A375 (cell line): ENCODE results near the gene SHROOM1. TPM values are rescaled to one million over a fixed set of nuclear protein-coding genes. Genes with fewer than 3 reads are reported as not detected.

Experiments
- small RNA-seq: library from RNA; depleted of rRNA; stranded (forward); fragments of <200 nt; gene quantifications from one replicate; pipeline ENCODE3, GENCODE V24; 2014
- total RNA-seq: library from RNA; depleted of rRNA; stranded (reverse); fragments of >200 nt; shearing (Covaris generic); gene quantifications from 2 replicates; pipeline ENCODE4 v1.2.3, GENCODE V29; 2014; rRNA removed

Gene SHROOM1, protein sequence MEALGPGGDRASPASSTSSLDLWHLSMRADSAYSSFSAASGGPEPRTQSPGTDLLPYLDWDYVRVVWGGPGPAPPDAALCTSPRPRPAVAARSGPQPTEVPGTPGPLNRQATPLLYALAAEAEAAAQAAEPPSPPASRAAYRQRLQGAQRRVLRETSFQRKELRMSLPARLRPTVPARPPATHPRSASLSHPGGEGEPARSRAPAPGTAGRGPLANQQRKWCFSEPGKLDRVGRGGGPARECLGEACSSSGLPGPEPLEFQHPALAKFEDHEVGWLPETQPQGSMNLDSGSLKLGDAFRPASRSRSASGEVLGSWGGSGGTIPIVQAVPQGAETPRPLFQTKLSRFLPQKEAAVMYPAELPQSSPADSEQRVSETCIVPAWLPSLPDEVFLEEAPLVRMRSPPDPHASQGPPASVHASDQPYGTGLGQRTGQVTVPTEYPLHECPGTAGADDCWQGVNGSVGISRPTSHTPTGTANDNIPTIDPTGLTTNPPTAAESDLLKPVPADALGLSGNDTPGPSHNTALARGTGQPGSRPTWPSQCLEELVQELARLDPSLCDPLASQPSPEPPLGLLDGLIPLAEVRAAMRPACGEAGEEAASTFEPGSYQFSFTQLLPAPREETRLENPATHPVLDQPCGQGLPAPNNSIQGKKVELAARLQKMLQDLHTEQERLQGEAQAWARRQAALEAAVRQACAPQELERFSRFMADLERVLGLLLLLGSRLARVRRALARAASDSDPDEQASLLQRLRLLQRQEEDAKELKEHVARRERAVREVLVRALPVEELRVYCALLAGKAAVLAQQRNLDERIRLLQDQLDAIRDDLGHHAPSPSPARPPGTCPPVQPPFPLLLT
- total RNA-seq = 9.9 and 14.4 TPM in 2 replicates

GRCh38 chr5:132830436-132831094, at the start of gene SHROOM1:
TSS of gene SHROOM1 (minus strand) at chr5:132830647. CDS start at chr5:132826140, 4,507 bp downstream.

DNA sequence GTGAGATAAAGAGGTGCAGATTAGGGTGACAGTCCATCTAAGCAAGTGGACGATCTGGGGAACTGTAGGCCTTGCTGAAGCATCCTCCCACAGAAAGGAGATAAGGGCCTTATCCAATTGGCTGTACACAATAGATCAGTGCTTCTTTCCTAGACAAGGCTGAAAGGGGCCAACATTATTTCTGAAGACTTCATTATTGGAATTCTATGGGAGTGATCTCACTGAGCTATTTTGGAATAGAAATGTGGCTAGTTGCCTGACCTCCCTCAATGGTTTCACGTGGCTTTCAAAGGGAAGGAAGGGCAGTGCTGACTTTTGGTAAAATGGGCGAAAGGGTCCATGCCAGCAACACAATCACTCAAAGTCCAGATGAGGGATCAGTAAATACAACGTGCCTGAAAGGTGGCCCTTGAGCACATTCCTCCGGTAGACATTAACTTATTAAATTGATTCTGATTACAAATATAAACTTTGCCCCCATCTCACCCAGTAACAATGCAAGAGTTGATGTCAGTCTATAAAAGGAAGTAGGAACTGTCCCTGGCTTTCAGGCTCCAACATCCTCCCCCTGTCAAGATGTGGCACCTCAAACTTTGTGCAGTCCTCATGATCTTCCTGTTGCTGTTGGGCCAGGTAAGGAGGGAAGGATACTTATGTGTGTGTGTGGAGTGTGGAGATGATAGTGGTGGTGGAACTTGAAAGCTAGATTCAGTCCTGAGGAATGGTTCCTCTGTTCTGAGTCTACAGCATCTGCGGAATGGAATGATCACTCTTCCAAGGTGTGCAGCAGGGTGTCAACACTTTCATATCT, 42.9 kb upstream of the SHROOM1 start, which contains the start of gene LEAP2:
Gene LEAP2 (plus strand): TSS at position 550 of the 811 bp plus-strand sequence. CDS start 27 bp downstream, at position 577.

GRCh38 chr5:132866342-132867045, 36.0 kb upstream of the SHROOM1 start, which contains the start of the genes GDF9 and UQCRQ:
TSS of gene GDF9 (minus strand) at chr5:132866469. CDS start at chr5:132864533, 1,936 bp downstream.
TSS of gene UQCRQ (plus strand) at chr5:132866642. CDS start at chr5:132866882, 240 bp downstream.

DNA sequence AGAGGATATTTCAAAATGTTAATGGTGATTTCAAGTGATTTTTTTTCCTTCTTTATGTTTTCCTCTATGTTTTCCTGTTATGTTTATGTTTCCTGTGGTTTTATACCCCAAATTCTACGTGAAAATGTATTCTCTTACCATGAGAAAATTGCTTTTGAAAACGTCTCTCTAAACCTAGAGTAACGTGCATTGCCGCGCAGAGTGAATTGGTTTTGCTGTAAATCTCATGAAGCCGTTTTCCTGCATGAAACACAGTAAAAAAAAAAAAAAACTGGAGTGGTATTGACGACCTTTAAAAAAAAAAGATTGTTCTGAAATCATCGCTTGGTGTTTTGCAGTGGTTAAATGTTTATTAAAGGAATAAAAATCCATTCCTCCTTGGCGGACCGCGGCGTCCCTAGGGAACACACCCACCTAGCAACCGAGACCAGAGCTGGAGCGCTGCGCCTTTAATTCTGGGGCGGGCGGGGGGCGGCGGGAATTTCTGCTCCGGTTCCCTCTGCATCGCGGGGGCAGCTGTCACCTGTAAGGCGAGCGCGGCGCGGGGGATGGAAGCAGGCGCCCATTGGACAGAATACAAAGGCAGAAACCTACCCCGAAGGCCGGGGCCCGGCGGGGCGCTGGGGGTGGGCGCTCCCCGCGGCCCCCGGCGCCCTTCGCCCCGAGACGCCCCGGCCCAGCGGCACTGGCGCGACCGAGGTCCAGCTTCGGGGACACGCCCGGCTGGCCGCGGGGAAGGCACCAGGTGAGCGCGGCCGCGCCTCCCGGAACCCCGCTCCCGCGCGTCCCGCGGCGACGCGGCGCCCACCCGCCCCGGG, 17.5 kb downstream of the SHROOM1 start, which contains the start of gene SOWAHA:
Gene SOWAHA (plus strand): TSS at position 522 of the 818 bp plus-strand sequence. CDS start 320 bp downstream, outside the sequence.

DNA sequence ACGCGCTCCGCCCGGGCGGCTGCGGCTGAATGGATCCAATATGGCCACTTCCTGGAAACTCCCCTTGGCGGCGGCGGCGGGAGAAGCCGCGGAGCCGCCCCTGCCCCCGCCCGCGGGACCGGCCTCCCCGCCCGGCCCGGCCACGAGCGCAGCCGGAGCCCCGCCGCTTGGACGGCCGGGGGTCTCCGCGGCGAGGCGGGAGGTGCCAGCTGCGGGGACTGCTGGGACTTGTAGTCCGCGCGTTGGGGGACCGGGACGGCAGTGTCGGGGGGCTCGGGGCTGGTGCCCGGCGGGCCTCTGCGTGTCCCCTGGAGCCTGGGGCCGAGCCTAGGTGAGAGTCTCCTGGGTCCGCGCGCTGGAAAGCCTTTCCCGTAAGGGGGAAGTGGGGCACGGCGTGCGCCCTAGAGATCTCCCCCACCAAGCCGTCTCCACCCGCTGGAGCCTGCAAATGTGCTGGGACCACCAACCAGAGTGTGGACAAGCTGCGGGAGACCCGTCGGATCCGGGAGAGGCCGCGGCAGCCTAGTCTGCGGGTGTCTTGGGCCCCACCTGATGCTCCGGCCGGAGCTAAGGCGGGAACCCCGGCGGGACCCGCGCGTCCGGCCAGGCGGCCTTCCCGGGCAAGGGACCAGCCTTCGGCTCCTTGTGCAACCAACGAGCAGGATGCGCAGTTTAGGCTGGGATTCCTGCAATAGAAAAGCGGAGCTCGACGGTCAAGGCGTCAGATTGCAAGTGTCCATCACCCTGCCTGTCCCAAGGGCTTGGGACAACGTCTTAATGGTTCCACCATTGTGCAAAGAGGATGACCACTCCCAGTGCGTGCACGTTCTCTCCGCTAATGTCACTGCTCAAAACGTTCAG, 53.0 kb downstream of the SHROOM1 start, which contains the start of gene SEPTIN8:
Gene SEPTIN8 (minus strand): TSS at position 31 of the 861 bp plus-strand sequence. CDS start 102 bp downstream, outside the sequence.

Small RNAs within 50 kb of the gene (small RNA-seq; reads per million reads assigned to genes)
- gene RNA5SP192 = 0.38 reads per million

Other genes starting within 250 kb of the SHROOM1 start
- 0.42 TPM in 1 of 2 replicates, not detected in the other for gene IL13, start 172.5 kb downstream of the SHROOM1 start, total RNA-seq
- not detected in 2 replicates for gene IL4, start 156.7 kb downstream of the SHROOM1 start, total RNA-seq
- gene KIF3A, start 93.1 kb downstream of the SHROOM1 start, total RNA-seq = 8.1 and 10.6 TPM in 2 replicates
- 0.19 TPM in 1 of 2 replicates, not detected in the other for gene CCNI2, start 83.2 kb downstream of the SHROOM1 start, total RNA-seq
- 33.8 and 36.1 TPM in 2 replicates for gene SEPTIN8, start 53.4 kb downstream of the SHROOM1 start, total RNA-seq
- gene SOWAHA, start 17.3 kb downstream of the SHROOM1 start, total RNA-seq = 0.15 and 0.32 TPM in 2 replicates
- 0.16 and 0.23 TPM in 2 replicates for gene GDF9, start 35.8 kb upstream of the SHROOM1 start, total RNA-seq
- gene UQCRQ, start 36.0 kb upstream of the SHROOM1 start, total RNA-seq = 325 and 380 TPM in 2 replicates
- gene LEAP2, start 43.0 kb upstream of the SHROOM1 start, total RNA-seq = 0.11 TPM in 2 replicates
- 31.7 and 34.9 TPM in 2 replicates for gene AFF4, start 133.0 kb upstream of the SHROOM1 start, total RNA-seq
- 7.7 and 9.5 TPM in 2 replicates for gene ZCCHC10, start 195.9 kb upstream of the SHROOM1 start, total RNA-seq
- 86.9 and 114 TPM in 2 replicates for gene HSPA4, start 221.4 kb upstream of the SHROOM1 start, total RNA-seq